ENCODE results near the gene ZNF366.

ZNF366 gene

DNA sequence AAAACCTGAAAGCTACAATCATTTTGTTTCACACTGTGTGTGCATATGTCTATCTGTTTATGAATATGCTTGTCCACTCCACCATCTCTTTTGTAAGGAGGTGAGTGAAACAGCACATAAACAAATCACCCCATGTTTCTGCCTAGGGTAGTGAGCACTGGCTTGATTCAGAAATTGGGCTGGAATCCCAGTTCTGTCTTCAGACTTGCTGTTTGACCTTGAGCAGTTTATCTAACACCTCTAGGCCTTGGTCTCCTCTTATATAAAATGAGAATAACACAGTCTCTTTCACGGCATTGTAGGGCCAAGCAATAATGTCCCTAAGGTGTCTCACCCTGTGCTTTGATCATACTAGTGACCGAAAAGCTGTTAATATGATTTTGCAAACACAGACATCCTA is 61.2 kb downstream of the ZNF366 start:
- Histone ChIP-seq H3K4me1 (ENCODE audit: control insufficient read depth, insufficient read depth, low read length) (no peaks in the 10 kb centered on the region), H3K36me3 (ENCODE audit: control insufficient read depth, insufficient read depth, low read length) (no peaks in the 10 kb centered on the region), H3K9me3 (ENCODE audit: control insufficient read depth, low read length) (no peaks in the 10 kb centered on the region), H3K4me3 (ENCODE audit: low read length) (no peak overlapping the region), H3K27me3 (ENCODE audit: control insufficient read depth, insufficient read depth, low read length) (no peaks in the 10 kb centered on the region), H3K9ac (ENCODE audit: low read length) (no peak overlapping the region)

DNA sequence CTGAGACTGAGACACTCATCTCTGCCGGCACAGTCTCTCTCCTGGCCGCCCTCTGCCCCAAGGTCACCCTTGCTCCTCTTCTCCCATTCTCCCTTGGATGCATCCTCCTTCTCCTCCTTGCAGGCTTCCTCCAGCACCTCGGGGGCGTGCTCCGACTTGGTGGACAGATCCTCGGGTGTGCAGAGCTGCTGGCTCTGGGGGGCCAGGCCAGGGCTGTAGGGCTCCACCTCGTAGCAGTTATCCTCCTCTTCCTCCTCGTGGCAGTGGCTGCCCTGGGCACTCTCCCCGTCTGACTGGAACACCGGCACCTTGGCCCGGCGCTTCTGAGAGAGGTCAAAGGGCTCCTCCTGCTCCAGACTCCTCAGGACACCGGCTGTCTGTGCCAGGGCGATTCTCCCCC is 63.3 kb downstream of the ZNF366 start:
- H3K4me3 ChIP-seq (ENCODE audit: low read length) = no peak overlapping the region
- no peak overlapping the region for H3K9ac ChIP-seq (ENCODE audit: low read length)
- H3K27me3 ChIP-seq (ENCODE audit: control insufficient read depth, insufficient read depth, low read length) = no peaks in the 10 kb centered on the region
- no peaks in the 10 kb centered on the region for H3K4me1 ChIP-seq (ENCODE audit: control insufficient read depth, insufficient read depth, low read length)
- no peaks in the 10 kb centered on the region for H3K9me3 ChIP-seq (ENCODE audit: control insufficient read depth, low read length)
- H3K36me3 ChIP-seq (ENCODE audit: control insufficient read depth, insufficient read depth, low read length) = no peaks in the 10 kb centered on the region

DNA sequence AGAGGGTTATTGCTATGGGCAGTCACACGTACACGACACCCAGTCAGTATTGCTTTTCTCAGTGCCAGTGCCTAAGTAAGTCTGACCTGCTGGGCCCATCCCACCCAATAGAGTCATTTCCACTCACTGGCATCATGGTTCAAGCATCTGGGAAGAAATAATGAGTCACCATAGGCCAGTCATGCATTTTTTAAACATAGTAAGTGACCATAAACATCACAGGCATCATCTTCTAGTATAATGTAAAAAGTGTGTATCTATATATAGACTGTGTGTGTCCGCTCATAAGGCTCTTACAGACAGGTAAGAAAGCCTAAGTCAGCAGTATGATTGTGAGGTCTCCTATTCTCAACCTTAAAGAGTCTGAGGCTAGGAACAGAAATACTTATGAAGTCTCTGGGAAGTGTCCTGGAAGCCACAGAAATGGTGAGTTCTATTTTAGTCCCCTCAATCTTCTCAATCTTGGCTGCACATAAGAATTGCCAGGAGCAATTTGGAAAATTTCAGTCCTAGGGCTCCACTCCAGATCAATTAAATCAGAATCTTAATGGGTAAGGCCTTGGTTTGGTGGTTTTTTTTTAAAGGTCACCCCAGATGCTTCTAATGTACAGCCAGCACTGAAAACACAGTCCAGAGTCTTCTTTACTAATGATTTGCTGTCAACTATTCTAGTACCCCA is 65.2 kb downstream of the ZNF366 start:
- Histone ChIP-seq H3K36me3 (ENCODE audit: control insufficient read depth, insufficient read depth, low read length) (no peaks in the 10 kb centered on the region), H3K9ac (ENCODE audit: low read length) (no peak overlapping the region), H3K9me3 (ENCODE audit: control insufficient read depth, low read length) (no peaks in the 10 kb centered on the region), H3K4me1 (ENCODE audit: control insufficient read depth, insufficient read depth, low read length) (no peaks in the 10 kb centered on the region), H3K4me3 (ENCODE audit: low read length) (no peak overlapping the region), H3K27me3 (ENCODE audit: control insufficient read depth, insufficient read depth, low read length) (no peaks in the 10 kb centered on the region)

DNA sequence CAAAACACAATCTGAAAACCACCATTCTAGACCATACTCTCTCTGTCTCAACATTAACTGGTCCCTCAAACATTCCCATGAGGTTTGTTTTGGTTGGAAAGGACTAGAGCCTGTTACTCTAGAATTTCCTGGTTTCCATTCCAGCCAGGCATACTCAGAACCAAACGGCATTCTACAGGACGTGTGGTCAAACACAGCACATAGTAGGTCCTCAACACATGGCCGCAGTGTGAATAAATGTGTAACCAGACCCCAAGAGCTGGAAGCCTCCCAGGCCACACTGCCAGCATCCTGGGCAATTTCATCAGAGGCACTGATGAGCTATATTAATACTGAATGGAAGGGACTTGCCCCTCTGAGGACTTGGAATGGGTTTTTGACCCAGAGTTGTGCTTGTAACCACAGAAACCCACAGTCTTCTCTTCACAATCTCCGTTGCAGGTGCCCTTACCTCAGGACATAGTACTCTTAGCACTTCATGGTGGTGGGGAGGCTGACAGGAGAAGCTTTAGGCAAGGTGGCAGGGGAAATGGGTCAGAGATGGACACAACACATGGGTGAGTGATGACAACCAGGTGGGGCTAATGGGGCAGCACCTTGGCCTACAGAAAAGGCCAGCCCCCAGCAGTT is 66.0 kb downstream of the ZNF366 start:
- no peaks in the 10 kb centered on the region for H3K9me3 ChIP-seq (ENCODE audit: control insufficient read depth, low read length)
- no peaks in the 10 kb centered on the region for H3K36me3 ChIP-seq (ENCODE audit: control insufficient read depth, insufficient read depth, low read length)
- H3K4me3 ChIP-seq (ENCODE audit: low read length) = no peak overlapping the region
- no peaks in the 10 kb centered on the region for H3K4me1 ChIP-seq (ENCODE audit: control insufficient read depth, insufficient read depth, low read length)
- H3K9ac ChIP-seq (ENCODE audit: low read length) = no peak overlapping the region
- H3K27me3 ChIP-seq (ENCODE audit: control insufficient read depth, insufficient read depth, low read length) = no peaks in the 10 kb centered on the region

DNA sequence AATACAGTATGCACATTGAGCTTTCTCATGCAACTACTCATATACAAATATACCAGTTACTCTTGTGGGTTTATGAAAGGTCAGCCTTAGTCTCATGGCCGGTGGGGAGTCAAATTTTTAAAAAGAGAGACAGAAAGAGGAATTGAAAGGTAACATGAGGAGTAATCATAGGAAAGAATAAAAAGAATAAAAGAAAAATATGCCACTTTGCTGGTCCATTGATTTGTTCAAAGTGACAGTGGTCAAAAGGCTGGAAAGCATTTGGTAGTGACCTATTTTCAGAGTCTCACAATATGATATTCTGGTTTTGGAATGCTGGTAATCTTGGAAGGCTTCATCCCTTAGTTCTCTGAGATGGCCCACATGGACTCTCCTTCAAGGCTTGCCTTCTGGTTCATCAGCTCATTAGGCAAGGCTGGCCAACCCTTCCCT is 67.0 kb downstream of the ZNF366 start:
- H3K4me3 ChIP-seq (ENCODE audit: low read length) = no peak overlapping the region
- no peaks in the 10 kb centered on the region for H3K27me3 ChIP-seq (ENCODE audit: control insufficient read depth, insufficient read depth, low read length)
- no peaks in the 10 kb centered on the region for H3K9me3 ChIP-seq (ENCODE audit: control insufficient read depth, low read length)
- no peaks in the 10 kb centered on the region for H3K4me1 ChIP-seq (ENCODE audit: control insufficient read depth, insufficient read depth, low read length)
- no peaks in the 10 kb centered on the region for H3K36me3 ChIP-seq (ENCODE audit: control insufficient read depth, insufficient read depth, low read length)
- H3K9ac ChIP-seq (ENCODE audit: low read length) = no peak overlapping the region

DNA sequence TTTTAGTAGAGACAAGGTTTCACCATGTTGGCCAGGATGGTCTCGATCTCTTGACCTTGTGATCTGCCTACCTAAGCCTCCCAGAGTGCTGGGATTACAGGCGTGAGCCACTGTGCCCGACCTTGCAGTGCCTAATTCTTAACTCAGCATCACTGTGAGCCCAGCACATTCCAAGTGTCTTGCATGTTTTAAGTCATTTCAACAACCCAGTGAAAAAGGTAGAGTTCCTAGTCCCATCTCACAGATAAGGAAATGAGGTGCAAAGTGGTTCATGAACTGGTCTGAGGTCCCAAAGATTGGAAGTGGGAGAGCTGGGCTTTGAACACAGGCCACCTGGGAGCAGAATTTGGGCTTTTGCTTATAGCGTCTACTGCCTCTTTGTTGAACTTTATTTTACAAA is 68.0 kb downstream of the ZNF366 start:
- H3K4me1 ChIP-seq (ENCODE audit: control insufficient read depth, insufficient read depth, low read length) = no peaks in the 10 kb centered on the region
- no peaks in the 10 kb centered on the region for H3K36me3 ChIP-seq (ENCODE audit: control insufficient read depth, insufficient read depth, low read length)
- H3K9me3 ChIP-seq (ENCODE audit: control insufficient read depth, low read length) = no peaks in the 10 kb centered on the region
- no peak overlapping the region for H3K9ac ChIP-seq (ENCODE audit: low read length)
- no peak overlapping the region for H3K4me3 ChIP-seq (ENCODE audit: low read length)
- H3K27me3 ChIP-seq (ENCODE audit: control insufficient read depth, insufficient read depth, low read length) = no peaks in the 10 kb centered on the region

DNA sequence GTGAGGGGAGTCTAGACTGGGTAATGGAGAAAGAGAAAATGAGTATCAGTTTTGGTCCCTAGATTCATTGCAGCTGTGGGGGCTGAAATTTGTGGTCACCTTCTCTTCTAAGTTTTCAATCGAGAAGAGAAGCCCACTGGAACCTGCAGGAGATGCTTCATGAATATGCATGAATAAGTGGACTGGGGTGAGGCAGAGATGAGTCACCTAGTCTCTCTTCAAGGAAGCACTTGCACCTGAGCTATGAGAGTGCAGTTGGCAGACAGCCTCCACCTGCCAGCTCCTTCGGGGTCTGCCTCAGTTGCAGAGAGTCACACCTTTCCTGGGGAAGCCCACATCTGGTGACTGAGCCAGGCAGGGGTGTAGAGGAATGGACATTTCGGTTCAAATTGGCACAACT is 69.1 kb downstream of the ZNF366 start:
- Histone ChIP-seq H3K36me3 (ENCODE audit: control insufficient read depth, insufficient read depth, low read length) (no peaks in the 10 kb centered on the region), H3K9ac (ENCODE audit: low read length) (no peak overlapping the region), H3K27me3 (ENCODE audit: control insufficient read depth, insufficient read depth, low read length) (no peaks in the 10 kb centered on the region), H3K4me1 (ENCODE audit: control insufficient read depth, insufficient read depth, low read length) (no peaks in the 10 kb centered on the region), H3K9me3 (ENCODE audit: control insufficient read depth, low read length) (no peaks in the 10 kb centered on the region), H3K4me3 (ENCODE audit: low read length) (no peak overlapping the region)

DNA sequence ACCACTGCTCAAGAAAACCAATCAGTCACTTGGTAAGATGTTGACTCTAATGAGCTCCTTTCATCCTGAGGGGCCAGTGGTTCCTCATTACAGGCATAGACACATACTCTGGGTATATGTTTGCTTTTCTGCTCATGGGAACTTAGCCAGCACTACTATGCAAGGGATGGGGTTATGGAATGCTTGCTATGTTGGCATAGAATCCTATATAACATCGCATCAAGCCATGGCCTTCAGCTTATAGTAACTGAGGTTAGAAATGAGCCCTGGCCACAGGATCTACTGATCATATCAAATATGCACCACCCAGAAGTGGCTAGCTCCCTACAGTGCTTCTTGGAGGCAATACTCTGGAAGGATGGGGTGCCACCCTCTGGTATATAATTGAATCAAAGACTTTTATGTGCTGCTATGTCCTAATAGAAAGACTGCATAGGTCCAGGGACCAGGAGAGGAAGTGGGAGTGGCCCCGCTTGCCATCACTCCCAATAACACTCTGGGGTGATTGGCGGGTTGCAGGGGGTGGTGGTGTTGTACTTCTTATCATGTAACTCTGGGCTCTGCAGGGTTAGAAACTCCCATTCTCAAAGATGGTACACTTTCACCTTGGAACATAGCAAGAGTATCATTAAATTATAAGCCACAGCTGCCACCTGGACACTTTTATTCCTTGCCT is 70.3 kb downstream of the ZNF366 start:
- H3K9ac ChIP-seq (ENCODE audit: low read length) = no peak overlapping the region
- no peak overlapping the region for H3K4me3 ChIP-seq (ENCODE audit: low read length)
- H3K4me1 ChIP-seq (ENCODE audit: control insufficient read depth, insufficient read depth, low read length) = no peaks in the 10 kb centered on the region
- H3K27me3 ChIP-seq (ENCODE audit: control insufficient read depth, insufficient read depth, low read length) = no peaks in the 10 kb centered on the region
- no peaks in the 10 kb centered on the region for H3K36me3 ChIP-seq (ENCODE audit: control insufficient read depth, insufficient read depth, low read length)
- no peaks in the 10 kb centered on the region for H3K9me3 ChIP-seq (ENCODE audit: control insufficient read depth, low read length)

DNA sequence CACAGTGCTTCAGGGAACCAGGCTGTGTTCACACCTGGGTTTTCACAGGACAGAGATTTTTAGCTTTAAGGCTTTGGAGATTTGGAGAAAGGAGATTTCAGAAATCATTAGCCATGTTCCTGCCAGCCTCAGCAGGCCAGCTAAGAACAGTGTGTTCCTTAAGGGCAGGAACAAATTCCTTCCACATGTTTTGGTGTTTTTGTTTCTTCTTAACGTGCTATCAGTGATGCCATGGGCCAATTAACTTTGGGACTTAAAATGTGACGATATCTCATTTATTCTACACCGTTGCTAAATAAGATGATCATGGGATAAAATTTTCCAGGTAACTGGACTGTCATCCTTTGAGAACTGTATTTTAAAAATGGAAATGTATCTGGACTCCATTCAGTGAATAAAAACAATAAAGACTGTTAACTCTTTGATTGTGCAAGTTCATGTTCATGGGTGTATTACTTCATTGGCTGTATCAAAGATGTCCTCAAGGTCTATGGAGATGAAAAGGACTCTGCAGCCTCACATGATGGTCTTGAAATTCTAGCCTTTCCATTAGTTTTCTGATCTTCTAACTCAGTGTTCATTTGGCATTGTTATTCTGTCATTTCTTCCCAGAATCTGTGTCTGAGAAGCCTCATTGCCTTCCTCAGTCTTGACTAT is 72.3 kb downstream of the ZNF366 start:
- Histone ChIP-seq H3K27me3 (ENCODE audit: control insufficient read depth, insufficient read depth, low read length) (no peaks in the 10 kb centered on the region), H3K36me3 (ENCODE audit: control insufficient read depth, insufficient read depth, low read length) (no peaks in the 10 kb centered on the region), H3K4me3 (ENCODE audit: low read length) (no peak overlapping the region), H3K9ac (ENCODE audit: low read length) (no peak overlapping the region), H3K4me1 (ENCODE audit: control insufficient read depth, insufficient read depth, low read length) (no peaks in the 10 kb centered on the region), H3K9me3 (ENCODE audit: control insufficient read depth, low read length) (no peaks in the 10 kb centered on the region)

DNA sequence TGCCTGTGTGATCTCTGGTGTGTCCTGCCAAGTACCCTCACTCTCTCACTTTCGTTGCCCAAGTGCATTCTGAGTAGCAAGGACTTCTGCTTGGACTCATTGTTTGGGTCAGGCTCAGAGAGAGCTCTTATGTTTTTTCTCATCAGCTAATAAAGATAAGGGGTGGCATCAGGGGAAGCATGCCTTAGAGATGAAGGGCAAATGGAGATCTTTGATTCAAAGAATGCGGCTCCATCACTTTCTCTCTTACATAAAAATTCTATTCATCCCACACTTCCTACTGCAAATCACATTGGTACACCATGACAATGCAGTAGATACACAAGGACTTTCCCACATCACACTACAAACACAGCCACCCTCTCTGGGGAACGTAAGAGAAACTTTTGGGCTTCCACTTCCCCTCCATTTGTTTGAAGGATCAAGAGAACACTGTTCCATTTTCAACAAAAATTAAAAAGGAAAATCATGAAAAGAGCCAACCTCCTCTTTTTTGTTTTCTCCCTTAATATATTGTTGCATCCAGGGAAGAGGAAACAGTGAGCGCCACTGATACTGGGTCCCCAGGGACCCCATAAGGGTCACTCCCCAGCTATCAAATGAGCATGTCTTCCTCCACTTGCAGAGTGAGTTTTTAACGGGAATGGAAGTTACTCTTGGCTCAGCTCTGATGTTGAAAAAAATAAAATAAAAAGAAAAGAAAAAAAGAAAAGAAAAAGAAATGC is 73.0 kb downstream of the ZNF366 start:
- no peaks in the 10 kb centered on the region for H3K9me3 ChIP-seq (ENCODE audit: control insufficient read depth, low read length)
- H3K27me3 ChIP-seq (ENCODE audit: control insufficient read depth, insufficient read depth, low read length) = no peaks in the 10 kb centered on the region
- no peaks in the 10 kb centered on the region for H3K4me1 ChIP-seq (ENCODE audit: control insufficient read depth, insufficient read depth, low read length)

DNA sequence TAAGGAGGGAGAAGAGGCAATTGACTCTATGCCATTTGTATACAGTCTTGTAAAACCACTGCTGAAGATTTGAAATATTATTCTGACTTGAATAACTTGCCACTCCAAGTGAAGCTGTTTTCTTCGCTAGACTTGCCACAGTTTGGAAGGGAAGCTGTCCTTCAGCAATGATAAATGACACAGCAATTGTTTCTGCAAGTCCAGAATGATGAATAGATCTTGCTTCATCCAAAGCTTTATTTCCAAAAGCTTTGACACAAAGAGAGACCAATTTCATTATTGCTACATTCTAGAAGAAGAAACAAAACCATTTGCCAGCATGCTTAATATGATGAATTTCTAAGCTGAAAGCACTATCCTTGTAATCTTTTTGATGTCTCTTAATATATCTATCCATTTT is 73.7 kb downstream of the ZNF366 start:
- H3K4me3 ChIP-seq (ENCODE audit: low read length) = no peak overlapping the region

More for the DNA sequence above, 73.0 kb downstream of the ZNF366 start:
- no peak overlapping the region for H3K9ac ChIP-seq (ENCODE audit: low read length)
- no peak overlapping the region for H3K4me3 ChIP-seq (ENCODE audit: low read length)
- no peaks in the 10 kb centered on the region for H3K36me3 ChIP-seq (ENCODE audit: control insufficient read depth, insufficient read depth, low read length)

More for the DNA sequence above, 73.7 kb downstream of the ZNF366 start:
- Histone ChIP-seq H3K9ac (ENCODE audit: low read length) (no peak overlapping the region), H3K36me3 (ENCODE audit: control insufficient read depth, insufficient read depth, low read length) (no peaks in the 10 kb centered on the region), H3K4me1 (ENCODE audit: control insufficient read depth, insufficient read depth, low read length) (no peaks in the 10 kb centered on the region), H3K9me3 (ENCODE audit: control insufficient read depth, low read length) (no peaks in the 10 kb centered on the region), H3K27me3 (ENCODE audit: control insufficient read depth, insufficient read depth, low read length) (no peaks in the 10 kb centered on the region)

Data from mucosa of stomach (tissue), 1 donor.